GM19452 (cell line): ENCODE measurements around the gene CDCP1.

ENCODE experiments used
- ATAC-seq: cut with Tn5 transposase; IDR thresholded peaks from one replicate; pipeline ENCODE4 v1.9.1; 2021; ENCODE audit not compliant: unreplicated experiment

Gene CDCP1, protein sequence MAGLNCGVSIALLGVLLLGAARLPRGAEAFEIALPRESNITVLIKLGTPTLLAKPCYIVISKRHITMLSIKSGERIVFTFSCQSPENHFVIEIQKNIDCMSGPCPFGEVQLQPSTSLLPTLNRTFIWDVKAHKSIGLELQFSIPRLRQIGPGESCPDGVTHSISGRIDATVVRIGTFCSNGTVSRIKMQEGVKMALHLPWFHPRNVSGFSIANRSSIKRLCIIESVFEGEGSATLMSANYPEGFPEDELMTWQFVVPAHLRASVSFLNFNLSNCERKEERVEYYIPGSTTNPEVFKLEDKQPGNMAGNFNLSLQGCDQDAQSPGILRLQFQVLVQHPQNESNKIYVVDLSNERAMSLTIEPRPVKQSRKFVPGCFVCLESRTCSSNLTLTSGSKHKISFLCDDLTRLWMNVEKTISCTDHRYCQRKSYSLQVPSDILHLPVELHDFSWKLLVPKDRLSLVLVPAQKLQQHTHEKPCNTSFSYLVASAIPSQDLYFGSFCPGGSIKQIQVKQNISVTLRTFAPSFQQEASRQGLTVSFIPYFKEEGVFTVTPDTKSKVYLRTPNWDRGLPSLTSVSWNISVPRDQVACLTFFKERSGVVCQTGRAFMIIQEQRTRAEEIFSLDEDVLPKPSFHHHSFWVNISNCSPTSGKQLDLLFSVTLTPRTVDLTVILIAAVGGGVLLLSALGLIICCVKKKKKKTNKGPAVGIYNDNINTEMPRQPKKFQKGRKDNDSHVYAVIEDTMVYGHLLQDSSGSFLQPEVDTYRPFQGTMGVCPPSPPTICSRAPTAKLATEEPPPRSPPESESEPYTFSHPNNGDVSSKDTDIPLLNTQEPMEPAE

DNA sequence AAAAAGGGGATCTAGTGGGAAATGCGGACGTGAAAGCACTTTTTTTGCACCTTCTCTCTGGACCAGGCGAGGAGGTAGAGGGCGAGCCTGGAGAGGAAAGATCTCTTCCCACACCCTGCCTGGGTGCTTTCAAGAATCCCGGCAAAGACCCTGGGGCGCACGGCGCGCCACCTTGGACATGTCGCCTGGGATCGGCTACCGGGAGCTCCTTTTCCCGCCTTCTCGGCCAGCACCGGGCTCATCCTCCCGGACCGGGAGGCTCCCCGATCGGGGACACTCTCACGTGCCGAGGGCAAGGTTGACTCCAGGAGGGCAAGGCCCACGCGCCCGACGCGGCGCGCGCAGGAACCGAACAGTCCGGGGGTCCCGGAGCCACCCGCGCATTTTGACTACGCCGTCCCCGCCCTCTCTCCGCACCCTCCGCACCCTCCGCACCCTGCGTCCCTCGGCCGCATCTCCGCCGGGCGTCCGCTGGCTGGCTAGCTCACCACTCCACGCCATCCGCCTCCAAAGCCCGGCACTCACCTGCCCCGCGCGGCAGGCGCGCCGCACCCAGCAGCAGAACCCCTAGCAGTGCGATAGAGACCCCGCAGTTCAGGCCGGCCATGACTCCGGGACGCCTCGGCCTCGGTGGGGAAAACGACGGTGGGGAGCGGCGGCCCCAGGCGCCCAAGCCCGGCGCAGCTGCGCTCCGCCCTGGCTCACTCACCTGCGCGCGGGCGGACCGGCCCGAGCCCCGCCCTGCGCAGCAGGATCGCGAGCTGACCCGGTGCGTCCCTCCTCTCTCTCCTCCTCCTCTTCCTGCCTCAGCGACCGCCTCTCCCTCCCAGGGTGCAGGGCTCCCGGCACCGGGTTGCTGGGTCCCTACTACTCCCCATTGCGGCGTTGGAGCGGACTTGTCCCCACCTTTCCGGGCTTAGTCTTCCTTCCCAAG lies at the start of gene CDCP1:
CDCP1 (minus strand) TSS at position 698 of the 934 bp plus-strand sequence; CDS start at position 607, 91 bp downstream.
- ATAC-seq, result no peak

DNA sequence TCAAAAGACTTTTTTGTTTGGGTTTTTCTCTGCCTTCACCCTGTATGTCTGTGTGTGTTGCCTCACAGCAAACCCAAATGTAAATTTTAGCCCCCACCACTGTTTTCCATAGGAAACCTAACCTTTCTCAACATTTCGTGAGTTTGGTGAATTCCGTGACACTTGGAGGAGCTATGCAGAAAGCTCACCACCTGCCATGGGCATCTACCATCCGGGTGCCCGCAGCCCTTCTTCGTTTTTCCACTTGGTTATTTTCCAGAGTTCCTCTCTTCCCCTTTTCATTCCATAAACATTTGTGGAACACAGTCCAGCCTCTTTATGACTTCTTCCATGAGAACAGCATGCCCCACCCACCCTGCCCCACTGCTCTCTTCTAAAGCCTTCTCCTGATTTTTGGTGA lies 48.6 kb upstream of the CDCP1 start:
- ATAC-seq, result no peak

DNA sequence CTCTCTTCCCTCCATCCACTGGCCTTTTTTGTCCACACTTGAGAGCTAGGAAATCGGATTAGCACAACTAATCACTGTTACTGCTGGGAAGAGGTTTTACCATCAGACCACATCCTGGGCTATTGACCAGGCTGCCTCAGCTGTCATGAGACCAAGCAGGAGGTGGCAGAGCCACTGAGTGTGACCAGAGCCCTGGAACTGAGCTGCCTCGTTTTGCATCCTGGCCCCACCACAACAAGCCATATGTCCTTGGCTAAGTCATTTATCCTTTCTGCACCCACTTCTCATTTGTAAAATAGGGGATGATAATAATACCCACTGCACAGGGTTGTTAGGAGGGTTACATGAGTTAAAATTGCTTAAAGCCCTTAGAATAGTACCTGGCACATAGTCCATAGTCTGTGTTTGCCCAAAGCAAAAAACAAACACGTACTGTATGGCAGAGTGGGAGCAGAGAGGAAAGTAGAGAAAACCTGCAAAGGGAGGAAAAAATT lies 45.8 kb upstream of the CDCP1 start:
- ATAC-seq, result peak; percentile 56

DNA sequence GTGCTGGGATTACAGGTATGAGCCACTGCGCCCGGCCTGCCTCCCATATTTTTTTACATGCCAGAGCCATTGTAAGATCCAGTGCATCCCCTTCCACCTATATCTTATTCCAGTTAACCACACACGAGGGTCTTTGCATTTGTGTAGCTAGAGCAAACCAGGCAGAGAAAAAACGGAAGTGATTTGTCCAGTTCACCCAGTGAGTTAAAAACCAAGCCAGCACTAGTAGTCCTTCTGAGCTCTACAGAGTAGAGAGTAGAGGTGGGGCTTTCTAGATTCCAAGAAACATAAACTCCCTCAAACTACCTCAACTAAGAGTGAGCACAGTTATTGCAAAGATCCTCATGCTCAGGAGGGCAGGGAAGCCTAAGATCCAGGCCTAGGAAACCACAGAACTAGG lies 45.2 kb upstream of the CDCP1 start:
- ATAC-seq, result no peak

DNA sequence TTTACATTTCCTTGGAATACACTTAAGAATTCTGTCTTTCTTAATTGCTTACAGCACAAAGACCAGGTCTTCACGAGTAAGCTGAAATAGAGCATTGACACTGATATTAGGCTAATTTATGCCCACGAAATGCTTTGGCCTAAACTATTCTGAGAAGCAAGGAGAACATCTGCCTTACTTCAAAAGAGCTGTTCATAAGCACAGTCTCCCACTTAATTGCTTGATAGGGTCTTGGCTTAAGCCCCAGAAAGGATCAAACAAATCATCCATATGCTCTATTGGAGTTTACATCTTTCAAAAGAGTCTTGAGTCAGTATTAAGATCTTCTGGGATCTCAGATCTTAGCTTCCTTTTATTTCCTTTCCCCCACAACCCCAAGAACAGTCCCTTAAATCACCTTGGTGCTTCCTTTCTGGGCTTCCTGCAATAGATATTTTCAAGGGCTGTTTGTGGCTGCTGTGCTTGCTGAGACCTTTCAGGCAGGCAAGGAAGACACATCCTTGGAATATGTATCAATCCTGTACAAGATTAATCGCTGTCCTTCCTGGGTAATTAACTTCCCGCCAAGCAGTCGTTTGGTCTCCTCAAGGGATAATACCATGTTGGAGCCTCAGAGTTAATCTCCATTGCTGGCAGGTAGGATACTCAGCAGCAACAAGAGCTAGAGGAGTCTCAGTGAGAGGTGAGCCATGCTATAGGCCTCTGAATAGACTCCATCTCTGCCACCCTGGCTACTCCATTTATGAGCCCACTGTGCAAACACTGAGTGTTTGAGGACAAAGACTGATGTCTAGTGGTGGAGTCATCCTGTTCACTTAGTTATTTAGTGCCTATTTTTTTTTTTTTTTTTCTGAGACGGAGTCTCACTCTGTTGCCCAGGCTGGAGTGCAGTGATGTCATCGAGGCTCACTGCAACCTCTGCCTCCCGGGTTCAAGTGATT lies 42.8 kb upstream of the CDCP1 start:
- no peak for ATAC-seq

DNA sequence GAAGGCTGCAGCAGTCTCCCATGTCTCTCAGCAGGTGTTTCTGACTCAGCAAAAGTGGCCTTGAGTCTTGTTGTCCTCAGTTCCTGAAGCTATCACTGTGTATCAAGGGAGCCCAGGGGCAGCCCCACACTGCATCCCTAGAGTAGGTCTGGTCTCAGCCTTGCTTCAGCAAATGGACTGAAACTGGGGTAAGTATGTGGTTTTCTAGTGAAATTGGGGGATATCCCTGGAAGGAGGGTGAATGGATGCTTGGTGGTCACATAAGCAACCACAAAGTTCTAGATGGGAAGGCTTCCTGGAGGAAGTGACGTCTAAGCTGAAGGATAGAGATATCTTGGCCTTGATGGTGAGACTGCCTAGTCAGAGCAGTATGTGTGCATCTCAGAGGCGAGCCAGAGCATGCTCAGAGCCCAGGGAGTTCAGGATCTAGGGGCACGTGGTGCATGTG lies 41.5 kb upstream of the CDCP1 start:
- no peak for ATAC-seq

DNA sequence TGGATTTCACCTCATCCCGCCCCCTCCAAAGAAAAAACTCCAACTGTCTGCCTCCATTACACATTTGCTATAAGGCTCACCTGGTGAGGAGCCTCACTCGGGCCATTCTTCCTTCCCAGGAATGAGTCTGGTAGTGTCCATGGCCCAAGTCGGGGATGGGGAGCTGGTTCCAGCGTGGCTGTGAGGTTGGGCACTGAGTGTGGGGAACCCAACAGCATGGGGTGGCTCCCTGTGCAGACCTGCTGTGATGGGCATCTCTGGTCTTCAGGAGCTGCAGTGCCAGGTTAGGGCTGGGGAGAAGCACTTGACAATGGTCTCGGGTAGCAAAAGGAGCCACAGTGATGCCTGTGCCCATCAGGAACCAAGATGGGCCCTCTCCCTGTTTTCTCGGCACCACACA lies 40.7 kb upstream of the CDCP1 start:
- ATAC-seq, result no peak

DNA sequence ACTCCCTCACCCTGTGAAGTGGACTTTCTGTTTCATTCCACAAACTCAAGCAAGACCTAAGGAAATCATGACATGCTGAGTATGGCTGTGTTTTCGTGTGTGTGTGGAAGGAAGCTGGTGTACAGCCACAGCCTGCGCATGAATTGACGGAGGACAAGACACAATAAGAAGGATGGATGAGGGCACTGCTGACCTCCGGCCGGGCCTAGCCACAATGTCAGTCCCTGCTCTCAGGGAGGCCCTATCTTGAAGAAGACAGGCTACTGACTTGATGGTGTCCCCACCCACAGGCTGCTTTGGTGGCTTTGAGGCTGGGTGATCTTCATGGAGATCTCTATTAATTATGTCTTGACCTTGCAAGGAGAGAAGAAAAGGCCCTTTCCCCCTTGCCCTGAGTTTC lies 39.3 kb upstream of the CDCP1 start:
- ATAC-seq, result no peak

DNA sequence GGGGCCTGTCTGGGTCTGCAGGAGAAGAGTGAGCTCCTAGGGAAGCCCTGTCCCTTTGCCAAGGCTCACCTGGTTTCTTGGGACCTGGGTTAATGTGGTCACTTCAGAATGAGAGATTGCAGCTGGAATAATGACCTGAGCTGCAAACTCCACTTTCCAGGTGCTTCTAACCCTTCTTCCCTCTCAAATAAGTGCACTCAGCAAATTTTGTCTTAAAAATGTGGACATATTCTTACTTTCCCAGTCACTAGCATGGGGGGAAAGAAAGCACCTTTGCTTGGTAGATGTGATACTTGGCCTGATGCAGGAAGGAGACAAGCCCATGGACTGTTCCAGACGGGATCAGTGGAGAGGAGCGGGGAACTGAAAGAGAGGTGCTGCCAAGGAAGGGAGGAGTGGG lies 38.9 kb upstream of the CDCP1 start:
- ATAC-seq, result no peak

DNA sequence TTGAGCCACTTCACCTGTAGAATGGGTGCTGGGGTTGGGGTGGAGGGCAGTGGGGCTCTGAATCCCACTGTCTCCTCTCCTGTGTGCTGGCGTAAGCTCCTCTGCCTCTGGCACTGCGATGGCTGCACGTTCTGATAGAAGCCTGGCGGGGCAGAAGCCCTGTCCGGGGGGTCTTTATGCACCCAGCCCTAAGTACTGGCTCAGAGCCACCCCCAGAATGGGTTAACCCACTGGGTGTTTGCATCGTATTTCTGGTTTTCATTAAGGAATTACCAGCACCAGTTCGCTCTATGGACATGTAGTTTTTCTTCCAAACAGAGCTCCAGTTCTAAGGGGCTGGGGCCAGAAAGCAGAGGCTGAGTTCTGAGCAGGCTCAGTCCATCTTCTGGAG lies 37.7 kb upstream of the CDCP1 start:
- no peak for ATAC-seq

DNA sequence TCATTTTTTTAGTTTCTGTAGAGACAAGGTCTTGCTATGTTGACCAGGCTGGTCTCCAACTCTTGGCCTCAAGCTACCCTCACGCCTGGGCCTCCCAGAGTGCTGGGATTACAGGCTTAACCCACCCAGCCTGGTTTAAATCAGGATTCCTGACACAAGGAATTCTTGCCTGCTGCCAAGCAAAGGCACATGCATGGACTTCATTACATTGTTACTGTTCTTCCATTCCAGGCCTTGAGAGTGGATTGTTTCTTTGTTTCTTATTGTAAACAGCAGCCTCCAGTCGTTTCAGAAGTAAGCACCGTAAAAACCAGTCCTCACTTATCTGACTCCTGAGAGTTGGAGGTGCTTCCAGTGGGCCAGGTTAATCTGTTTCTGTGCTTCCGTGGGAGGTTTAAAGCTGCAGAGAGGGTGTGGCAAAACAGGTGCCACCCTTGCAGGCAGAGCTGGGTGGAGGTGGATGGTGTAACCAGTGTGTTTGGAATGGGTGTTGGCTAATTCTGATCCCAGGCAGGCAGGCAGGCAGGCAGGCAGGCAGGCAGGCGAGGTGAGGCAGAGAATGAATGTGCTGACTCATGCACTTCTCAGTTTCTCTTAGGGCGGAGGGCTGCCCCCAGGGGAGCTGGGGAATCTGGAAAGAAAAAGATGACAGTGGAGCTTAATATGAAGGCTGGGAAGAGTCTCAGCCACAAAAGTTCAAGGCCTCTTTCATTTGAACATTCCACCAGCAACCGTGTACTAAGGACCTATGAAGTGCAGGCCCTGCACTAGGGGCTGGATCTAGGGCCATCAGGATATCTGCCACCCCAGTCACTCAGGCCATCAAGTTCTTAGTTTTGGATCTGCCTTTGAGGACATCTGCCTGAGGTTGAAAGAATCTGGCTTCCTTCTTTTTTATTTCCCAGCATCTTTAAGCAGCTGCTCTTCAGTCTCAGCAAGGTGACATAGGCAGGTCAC lies 37.0 kb upstream of the CDCP1 start:
- ATAC-seq, result no peak

DNA sequence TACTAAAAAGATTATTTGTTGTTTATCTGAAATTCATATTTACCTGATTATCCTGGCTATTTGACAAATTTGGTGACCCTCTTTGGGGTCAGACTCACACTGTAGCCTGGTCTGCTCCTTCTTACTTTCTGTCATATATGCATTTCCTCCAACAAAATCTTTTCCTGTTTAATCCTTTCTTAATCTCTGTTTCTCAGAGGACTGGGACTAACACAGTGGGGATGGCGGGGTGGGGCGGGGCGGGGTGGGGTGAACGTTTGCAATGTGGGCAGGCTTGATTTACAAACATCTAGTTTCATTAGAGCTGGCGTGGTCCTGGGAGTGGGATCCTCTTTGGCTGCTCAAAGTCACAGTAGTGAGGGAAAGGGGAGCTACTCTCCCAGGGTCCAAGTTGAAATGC lies 35.3 kb upstream of the CDCP1 start:
- no peak for ATAC-seq

DNA sequence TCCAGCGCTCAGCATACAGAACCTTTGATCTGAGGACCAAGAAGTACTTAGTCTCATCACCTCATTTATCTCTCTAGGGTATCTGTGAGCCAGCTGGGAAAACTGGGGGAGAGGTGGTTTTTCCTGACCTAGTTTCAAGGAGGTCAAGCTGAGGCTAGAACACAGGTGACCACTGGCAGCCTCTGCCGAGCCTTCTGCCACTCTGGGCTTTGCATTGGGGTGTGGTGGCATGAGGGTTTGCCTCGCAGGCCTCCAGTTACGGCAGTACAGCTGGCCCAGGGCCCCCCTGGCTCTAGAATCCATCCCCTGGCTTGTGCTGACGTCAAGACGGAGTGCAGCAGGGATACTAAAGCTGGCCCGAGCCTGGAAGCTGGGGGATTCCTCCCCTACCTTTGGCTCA lies 34.7 kb upstream of the CDCP1 start:
- ATAC-seq, result no peak

DNA sequence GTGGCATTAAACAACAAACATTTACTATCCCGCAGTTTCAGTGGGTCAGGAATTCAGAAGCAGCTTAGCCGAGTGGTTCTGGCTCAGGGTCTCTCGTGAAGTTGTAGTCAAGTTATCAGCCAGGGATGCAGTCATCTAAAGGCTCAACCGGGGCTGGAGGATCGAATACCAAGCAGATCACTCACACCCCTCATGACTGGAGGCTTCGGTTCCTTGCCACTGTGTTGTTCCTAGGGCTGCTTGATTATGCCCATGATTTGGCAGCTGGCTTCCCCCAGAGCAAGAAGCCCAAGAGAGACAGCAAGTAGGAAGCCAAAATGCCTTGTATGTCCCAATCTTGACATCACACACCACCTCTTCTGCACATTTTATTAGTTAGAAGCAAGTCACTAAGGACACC lies 33.9 kb upstream of the CDCP1 start:
- ATAC-seq, result no peak

DNA sequence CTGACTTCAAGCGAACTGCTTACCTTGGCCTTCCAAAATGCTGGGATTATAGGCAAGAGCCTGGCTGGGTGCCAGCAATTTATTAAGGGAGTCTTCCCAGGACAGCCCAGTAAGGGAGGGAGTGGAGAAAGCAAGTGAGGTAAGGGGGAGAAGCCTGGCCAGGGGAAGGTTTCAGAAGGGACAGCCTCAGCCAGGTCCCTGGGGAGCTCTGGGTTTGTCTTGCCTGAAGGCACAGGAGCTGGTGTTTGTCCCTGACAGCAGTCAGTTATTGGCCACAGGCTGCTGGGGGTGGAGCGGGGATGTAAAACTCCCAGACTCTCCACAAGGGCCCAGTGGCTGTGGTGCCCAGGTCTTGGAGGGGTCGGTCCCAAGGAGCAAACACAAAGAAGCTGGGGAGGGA lies 33.0 kb upstream of the CDCP1 start:
- ATAC-seq, result no peak

DNA sequence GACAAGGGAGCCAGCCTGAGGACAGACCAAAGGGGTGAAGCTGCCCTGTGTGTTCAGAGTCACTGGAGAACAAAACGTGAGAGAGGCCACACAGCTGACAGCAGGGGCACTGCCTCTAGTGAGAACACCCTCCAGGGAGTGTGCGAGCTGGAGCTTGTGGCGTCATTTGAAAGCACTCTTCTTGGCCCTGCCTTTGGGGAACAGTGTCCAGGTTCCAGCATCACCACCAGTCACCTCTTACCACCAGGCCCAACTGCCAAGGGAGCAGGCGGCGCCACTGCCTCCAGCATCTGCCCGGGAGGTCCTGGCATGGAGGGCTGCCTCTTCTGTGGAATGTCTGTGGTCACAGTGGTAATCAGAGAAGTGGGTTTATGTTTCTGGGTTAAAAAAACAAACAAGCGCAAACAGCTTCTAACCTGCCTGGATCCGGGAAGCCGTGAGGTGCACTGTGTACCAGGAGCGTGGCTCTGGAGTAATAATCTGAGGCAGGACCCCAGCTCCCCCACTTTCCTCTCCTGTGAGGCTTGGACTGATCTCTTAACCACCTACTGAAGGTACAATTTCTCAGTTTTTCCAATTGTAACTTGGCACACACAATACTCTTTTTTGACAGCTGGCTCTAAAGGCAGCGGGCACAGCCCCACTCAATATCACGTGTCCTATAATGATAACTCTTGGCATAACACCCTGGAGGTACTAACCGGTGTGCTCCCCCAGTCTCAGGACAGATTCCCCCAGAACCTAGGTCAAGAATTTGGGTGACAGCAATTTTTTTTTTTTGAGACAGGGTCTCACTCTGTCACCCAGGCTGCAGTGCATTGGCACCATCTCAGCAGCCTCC lies 32.2 kb upstream of the CDCP1 start:
- no peak for ATAC-seq

DNA sequence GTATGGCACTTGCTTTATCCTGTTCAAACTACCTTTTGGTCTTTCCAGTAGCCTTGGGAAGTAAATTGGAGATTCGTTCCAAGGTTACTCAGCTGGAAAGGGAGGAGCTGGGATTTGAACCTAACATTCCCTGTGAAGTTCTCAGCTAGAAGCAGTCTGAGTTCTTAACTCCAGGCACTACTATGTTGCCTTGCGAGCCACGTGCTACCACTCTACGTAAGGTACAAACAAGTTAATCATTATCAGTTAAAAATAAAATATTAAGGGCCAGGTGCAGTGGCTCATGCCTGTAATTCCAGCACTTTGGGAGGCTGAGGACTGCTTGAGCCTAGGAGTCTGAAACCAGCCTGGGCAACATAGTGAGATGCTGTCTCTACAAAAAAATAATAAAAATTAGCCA lies 30.7 kb upstream of the CDCP1 start:
- no peak for ATAC-seq

DNA sequence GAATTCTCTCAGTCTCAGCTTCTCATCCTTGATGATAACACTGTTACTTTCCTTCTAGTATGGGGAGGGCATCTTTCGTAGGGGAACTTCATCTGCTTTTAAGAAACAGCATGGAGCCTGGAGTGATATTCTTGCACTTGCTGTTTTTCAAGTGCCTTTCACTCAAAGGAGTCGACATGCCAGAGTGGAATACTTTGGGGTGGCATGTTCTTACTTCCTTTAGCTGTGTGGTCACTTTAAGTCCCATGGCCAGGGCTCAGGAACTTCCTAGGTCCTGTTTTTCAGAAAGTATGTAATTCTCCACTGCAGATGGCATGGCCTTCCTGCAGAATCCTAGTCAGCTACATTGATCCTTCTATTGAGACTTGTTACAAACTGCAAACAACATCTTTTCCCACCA lies 28.1 kb upstream of the CDCP1 start:
- no peak for ATAC-seq
